Measurements from ENCODE around the gene GCNT2. TPM values are rescaled to one million over a fixed set of nuclear protein-coding genes. Genes with fewer than 3 reads are reported as not detected.
"Not testable (repeated sequence)": the region's sequence is repeated elsewhere in the genome, so short reads cannot be mapped to it uniquely, and the experiment has no call there.

The GCNT2 gene
- total RNA-seq, 1 donor from 2014 or later = 21.2 TPM

- DNase-seq (ENCODE audit: extremely low spot score, unreplicated experiment) = no peak
- Mint-ChIP-seq H3K4me1 (ENCODE audit: unreplicated experiment) (no peaks in the 10 kb centered on the region), H3K27ac (no peak overlapping the region), H3K4me3 (no peak overlapping the region), H3K9me3 (no peaks in the 10 kb centered on the region), H3K36me3 (no peaks in the 10 kb centered on the region), H3K27me3 (peaks cover 3% of the 10 kb centered on the region)
- TF ChIP-seq CTCF (conservative IDR thresholded peaks at IDR 0.05) = no peak
These were observed 38.4 kb upstream of the GCNT2 start for GRCh38 chr6:10482636-10483257.

- Mint-ChIP-seq H3K4me3 (no peak overlapping the region), H3K9me3 (no peaks in the 10 kb centered on the region), H3K27me3 (peaks cover 11% of the 10 kb centered on the region), H3K4me1 (ENCODE audit: unreplicated experiment) (no peaks in the 10 kb centered on the region), H3K36me3 (peaks cover 3% of the 10 kb centered on the region), H3K27ac (no peak overlapping the region)
- no peak for TF ChIP-seq CTCF (conservative IDR thresholded peaks at IDR 0.05)
- no peak for DNase-seq (ENCODE audit: extremely low spot score, unreplicated experiment)
These were observed 36.2 kb upstream of the GCNT2 start for GRCh38 chr6:10484912-10485311.

GRCh38 chr6:10485406-10485805 lies 35.7 kb upstream of the GCNT2 start:
- Mint-ChIP-seq H3K4me1 (ENCODE audit: unreplicated experiment) (no peaks in the 10 kb centered on the region), H3K9me3 (no peaks in the 10 kb centered on the region), H3K27ac (no peak overlapping the region), H3K4me3 (no peak overlapping the region), H3K36me3 (peaks cover 3% of the 10 kb centered on the region), H3K27me3 (peaks cover 11% of the 10 kb centered on the region)
- DNase-seq (ENCODE audit: extremely low spot score, unreplicated experiment) = no peak
- no peak for TF ChIP-seq CTCF (conservative IDR thresholded peaks at IDR 0.05)

- no peak overlapping the region for H3K27ac Mint-ChIP-seq
- H3K9me3 Mint-ChIP-seq = no peaks in the 10 kb centered on the region
- H3K36me3 Mint-ChIP-seq = peaks cover 3% of the 10 kb centered on the region
- H3K4me3 Mint-ChIP-seq = no peak overlapping the region
- H3K27me3 Mint-ChIP-seq = peaks cover 11% of the 10 kb centered on the region
- no peak for TF ChIP-seq CTCF (conservative IDR thresholded peaks at IDR 0.05)
- no peak for DNase-seq (ENCODE audit: extremely low spot score, unreplicated experiment)
- H3K4me1 Mint-ChIP-seq (ENCODE audit: unreplicated experiment) = no peaks in the 10 kb centered on the region
These were observed 34.9 kb upstream of the GCNT2 start for GRCh38 chr6:10486215-10486614.

GRCh38 chr6:10486944-10487588 lies 34.1 kb upstream of the GCNT2 start:
- peaks cover 11% of the 10 kb centered on the region for H3K27me3 Mint-ChIP-seq
- DNase-seq (ENCODE audit: extremely low spot score, unreplicated experiment) = not testable (repeated sequence)

GRCh38 chr6:10487668-10488327 lies 33.4 kb upstream of the GCNT2 start:
- Mint-ChIP-seq H3K27me3 (peaks cover 11% of the 10 kb centered on the region), H3K9me3 (peaks cover 4% of the 10 kb centered on the region), H3K27ac (no peak overlapping the region), H3K36me3 (peaks cover 3% of the 10 kb centered on the region), H3K4me1 (ENCODE audit: unreplicated experiment) (no peaks in the 10 kb centered on the region), H3K4me3 (no peak overlapping the region)
- no peak for TF ChIP-seq CTCF (conservative IDR thresholded peaks at IDR 0.05)
- no peak for DNase-seq (ENCODE audit: extremely low spot score, unreplicated experiment)

More at GRCh38 chr6:10486944-10487588, 34.1 kb upstream of the GCNT2 start:
- not testable (repeated sequence) for H3K36me3 Mint-ChIP-seq; H3K9me3 Mint-ChIP-seq; H3K27ac Mint-ChIP-seq; H3K4me1 Mint-ChIP-seq (ENCODE audit: unreplicated experiment); H3K4me3 Mint-ChIP-seq

All from type B pancreatic cell (in vitro differentiated cells).